Astrocyte of the cerebellum (primary cell): ENCODE results near the gene PALM.

ENCODE experiments used
- DNase-seq: peaks from one replicate; pipeline ENCODE4 v3.0.0-alpha.2; 2011; ENCODE audit warnings: low read depth
- H3K4me3 ChIP-seq: 2 replicates; pipeline ENCODE4 v1.5.1; 2011; ENCODE audit warnings: mild to moderate bottlenecking, low read depth, low read length, moderate library complexity
- CTCF ChIP-seq: IDR thresholded peaks from 2 replicates; pipeline ENCODE4 v1.5.1; 2012; ENCODE audit warnings: low read length, low read depth, moderate library complexity, mild to moderate bottlenecking; ENCODE audit errors: missing control alignments
- in situ Hi-C: cut with HindIII; loops from 2 replicates; pipeline ENCODE4 v1.10.0; 2017; ENCODE audit warnings: low sequenced_read_pairs

Gene PALM

GRCh38 chr19:711254-711653 is 2.5 kb downstream of the PALM start:
- no peak overlapping the region for H3K4me3 ChIP-seq
- TF ChIP-seq CTCF = no peak
- in situ Hi-C loops = no loop called here
- no peak for DNase-seq

- no peak overlapping the region for H3K4me3 ChIP-seq
- no peak for DNase-seq
- in situ Hi-C loops = no loop called here
- TF ChIP-seq CTCF = no peak
These were observed 6.6 kb downstream of the PALM start for GRCh38 chr19:715347-715746.

- in situ Hi-C loops = no loop called here
- DNase-seq = no peak
- no peak overlapping the region for H3K4me3 ChIP-seq
- no peak for TF ChIP-seq CTCF
These were observed 9.7 kb downstream of the PALM start for GRCh38 chr19:718251-718951.

GRCh38 chr19:718991-719512 is 10.3 kb downstream of the PALM start:
- no peak for DNase-seq
- no peak for TF ChIP-seq CTCF
- H3K4me3 ChIP-seq = no peak overlapping the region
- in situ Hi-C loops = no loop called here

GRCh38 chr19:719636-720344 is 11.1 kb downstream of the PALM start:
- no peak for TF ChIP-seq CTCF
- DNase-seq = no peak
- no peak overlapping the region for H3K4me3 ChIP-seq
- in situ Hi-C loops = no loop called here

GRCh38 chr19:720345-721160 is 11.8 kb downstream of the PALM start:
- in situ Hi-C loops = no loop called here
- no peak overlapping the region for H3K4me3 ChIP-seq
- no peak for TF ChIP-seq CTCF
- DNase-seq = no peak
